HepG2 (cell line): ENCODE results near the gene DEGS1. TPM values are rescaled to one million over a fixed set of nuclear protein-coding genes. Genes with fewer than 3 reads are reported as not detected.

Experiments
- ATAC-seq: fragments of 200-7000 bp; cut with Tn5 transposase; 3 replicates; pipeline ENCODE4 v1.9.1; 2020; ENCODE audit warnings: mild to moderate bottlenecking, moderate library complexity
- BruUV-seq: library from RNA; stranded (reverse); fragments of 400-500 nt; replicated peaks from 2 replicates; lab custom pipeline; 2021; lab: Mats Ljungman, UMichigan
- CTCF ChIA-PET: fragments of 300-600 bp; formaldehyde crosslinking; extraction: SDS; loops from one replicate; lab custom pipeline; 2021; ENCODE audit warnings: low total read pairs, inconsistent platforms, low intra/inter-chr PET ratio; lab: Yijun Ruan, JAX
- POLR2A ChIA-PET: fragments of 350-600 bp; sonication (Branson Sonifier 250); formaldehyde crosslinking; loops from one replicate; lab custom pipeline; 2020; ENCODE audit warnings: antibody characterized with exemption, inconsistent platforms; lab: Yijun Ruan, JAX
- DNase-seq: peaks from one replicate; pipeline ENCODE4 v3.0.0-alpha.2; 2015; ENCODE audit warnings: low spot score
- FAIRE-seq: peaks from 3 replicates; lab custom pipeline; 2011; peaks lifted over from hg19 to GRCh38; lab: Jason Lieb, UNC
- H2AFZ ChIP-seq: one replicate; pipeline ENCODE4 v1.6.1; 2011; ENCODE audit warnings: low read length, inconsistent platforms
- H3K27ac ChIP-seq: fragments of 300-600 bp; 3 replicates; pipeline ENCODE4 v1.8.0; 2011; ENCODE audit warnings: mixed run types, mild to moderate bottlenecking, mixed read lengths, low read length, inconsistent platforms; ENCODE audit not compliant: insufficient read depth; ENCODE audit errors: extremely low read length
- H3K27me3 ChIP-seq, 2 experiments: fragments of 200-600 bp in 1 of 2; 2 replicates in 1 of 2; 3 replicates in 1 of 2; pipeline versions ENCODE4 v1.6.0 to v1.8.0; 2011; ENCODE audit warnings: low read length in 2 of 2, mild to moderate bottlenecking in 2 of 2, moderate library complexity in 2 of 2, inconsistent platforms in 1 of 2; ENCODE audit not compliant: insufficient read depth in 2 of 2, control insufficient read depth in 1 of 2
- H3K36me3 ChIP-seq, 2 experiments: fragments of 200-600 bp in 1 of 2; replicated peaks in 1 of 2; 2 replicates in 1 of 2; 3 replicates in 1 of 2; pipeline versions ENCODE4 v1.5.1 to v1.8.0; 2011; ENCODE audit warnings: low read length in 2 of 2, inconsistent platforms in 1 of 2; ENCODE audit not compliant: insufficient read depth in 2 of 2, control insufficient read depth in 1 of 2
- H3K4me1 ChIP-seq: 2 replicates; pipeline ENCODE4 v1.5.1; 2012; ENCODE audit warnings: low read length, inconsistent platforms; ENCODE audit not compliant: insufficient read depth
- H3K4me2 ChIP-seq: 2 replicates; pipeline ENCODE4 v1.6.0; 2011; ENCODE audit warnings: low read depth, low read length, inconsistent platforms
- H3K4me3 ChIP-seq, 3 experiments: fragments of 200-600 bp in 1 of 3; sonication (generic), shearing (Covaris generic) in 1 of 3; replicated peaks in 1 of 3; 2 replicates each; pipeline ENCODE4 v1.5.1; 2011 to 2016; ENCODE audit warnings: low read length in 3 of 3, inconsistent platforms in 2 of 3, low read depth in 2 of 3, mild to moderate bottlenecking in 2 of 3, control low read depth in 1 of 3, mixed read lengths in 1 of 3; ENCODE audit not compliant: insufficient read depth in 1 of 3
- H3K79me2 ChIP-seq: one replicate; pipeline ENCODE4 v1.6.1; 2011; ENCODE audit warnings: low read length, inconsistent platforms; ENCODE audit not compliant: insufficient read depth
- H3K9ac ChIP-seq: 2 replicates; pipeline ENCODE4 v1.6.0; 2011; ENCODE audit warnings: mild to moderate bottlenecking, low read depth, low read length, inconsistent platforms; ENCODE audit not compliant: insufficient read depth
- H3K9me3 ChIP-seq: 2 replicates; pipeline ENCODE4 v1.5.1; 2012; ENCODE audit warnings: mild to moderate bottlenecking, low read length
- H4K20me1 ChIP-seq: 2 replicates; pipeline ENCODE4 v1.6.0; 2011; ENCODE audit warnings: inconsistent platforms, mild to moderate bottlenecking, low read length, moderate library complexity; ENCODE audit not compliant: insufficient read depth
- HNRNPUL1 ChIP-seq: fragments of 200-400 bp; formaldehyde crosslinking; IDR thresholded peaks from 2 replicates; pipeline ENCODE4 v1.6.1; 2017; ENCODE audit warnings: low read depth, mild to moderate bottlenecking, low read length, moderate library complexity
- KDM6A ChIP-seq: IDR thresholded peaks from 2 replicates; pipeline ENCODE4 v1.6.1; 2016; ENCODE audit warnings: low read depth
- KLF16 ChIP-seq, 2 experiments: sonication (generic) in 1 of 2; formaldehyde crosslinking in 1 of 2; IDR thresholded peaks; 2 replicates each; pipeline versions ENCODE4 v1.6.1 to v1.8.0; 2016 to 2023; ENCODE audit warnings: missing genetic modification reagents in 2 of 2, missing compliant biosample characterization in 1 of 2
- PRDM15 ChIP-seq: sonication (generic); formaldehyde crosslinking; IDR thresholded peaks from 2 replicates; pipeline ENCODE4 v1.4.0; 2020; ENCODE audit warnings: missing genetic modification reagents
- ZNF570 ChIP-seq: sonication (generic); formaldehyde crosslinking; IDR thresholded peaks from 2 replicates; pipeline ENCODE4 v1.4.0; 2020; ENCODE audit warnings: mild to moderate bottlenecking, missing genetic modification reagents, borderline replicate concordance
- WGBS: methylation state at CpG from one replicate; pipeline ENCODE4 v1.1.6; 2017; ENCODE audit warnings: low lambda C conversion rate; 5-methylcytosine and 5-hydroxymethylcytosine counted together
- in situ Hi-C: cut with HindIII; loops from 2 replicates; pipeline ENCODE4 v1.10.0; 2017; ENCODE audit warnings: low pct_unique_long_range_greater_than_20kb; ENCODE audit not compliant: extremely low pct_ligation_motif_present
- intact Hi-C: fragments of 100-400 bp; cut with micrococcal nuclease; formaldehyde crosslinking; loops from one replicate; pipeline ENCODE4 v1.10.0; 2022; ENCODE audit not compliant: unreplicated experiment
- polyA plus RNA-seq, 8 experiments: library from polyadenylated mRNA; depleted of rRNA in 3 of 8; stranded (reverse) in 7 of 8; unstranded in 1 of 8; fragments of >200 nt; fragmentation: Illumina TruSeq in 4 of 8; extraction: Trizol in 4 of 8; gene quantifications; 2 replicates each; pipeline versions ENCODE4 v1.2.1 to v1.2.3, GENCODE V29; 2011 to 2016; ENCODE audit warnings: low read depth in 4 of 8, missing spikeins in 1 of 8, mixed read lengths in 1 of 8; ENCODE audit not compliant: insufficient read depth in 1 of 8
- total RNA-seq, 5 experiments: library from RNA; depleted of rRNA; stranded (reverse); fragments of >200 nt; fragmentation: Illumina TruSeq; extraction: Trizol; gene quantifications; 2 replicates each; pipeline ENCODE4 v1.2.3, GENCODE V29; 2016; ENCODE audit warnings: low read depth in 1 of 5

The DEGS1 gene
- total and polyA plus RNA-seq, 2 of the 13 experiments (the other 11 are each of a cell fraction or from before 2014, with no cell fraction given): 18.1 to 35.9 TPM

- intact Hi-C loops: no loop called here
- WGBS: 96% methylated on average over 8 of the region's 8 CpGs
- Histone ChIP-seq H3K27me3 (no peaks in the 10 kb centered on the region), H3K36me3 (peaks cover 0 to 10% of the 10 kb centered on the region in 2 experiments; a peak in 2 of 5 replicates), H3K9me3 (no peaks in the 10 kb centered on the region), H3K27ac (no peak overlapping the region), H4K20me1 (no peaks in the 10 kb centered on the region), H3K4me3 (no peak overlapping the region), H3K4me2 (no peak overlapping the region), H3K9ac (no peak overlapping the region), H3K79me2 (no peaks in the 10 kb centered on the region), H3K4me1 (no peaks in the 10 kb centered on the region; the same call in 1 of the 2 replicates), H2AFZ (no peak overlapping the region)
- DNase-seq (no peak), FAIRE-seq (no peak), ATAC-seq (peak; percentile 35; the same call in 2 of the 3 replicates)
- ChIA-PET CTCF (no interaction called here), POLR2A (no interaction called here)
- no TSS peak for BruUV-seq
- in situ Hi-C loops: no loop called here
- TF ChIP-seq PRDM15 (CRISPR knock-in tag) (no peak), KLF16 (CRISPR knock-in tag; IDR thresholded peaks at IDR 0.05) (no peak), KDM6A (CRISPR knock-in tag) (no peak), ZNF570 (CRISPR knock-in tag) (no peak), HNRNPUL1 (no peak)
These were observed 20.3 kb upstream of the DEGS1 start for GRCh38 chr1:224162768-224163167.
